ENCODE measurements around the gene SHKBP1. TPM values are rescaled to one million over a fixed set of nuclear protein-coding genes. Genes with fewer than 3 reads are reported as not detected.

The SHKBP1 gene
- polyA plus RNA-seq, 1 donor from 2014 or later: 3.8 TPM

DNA sequence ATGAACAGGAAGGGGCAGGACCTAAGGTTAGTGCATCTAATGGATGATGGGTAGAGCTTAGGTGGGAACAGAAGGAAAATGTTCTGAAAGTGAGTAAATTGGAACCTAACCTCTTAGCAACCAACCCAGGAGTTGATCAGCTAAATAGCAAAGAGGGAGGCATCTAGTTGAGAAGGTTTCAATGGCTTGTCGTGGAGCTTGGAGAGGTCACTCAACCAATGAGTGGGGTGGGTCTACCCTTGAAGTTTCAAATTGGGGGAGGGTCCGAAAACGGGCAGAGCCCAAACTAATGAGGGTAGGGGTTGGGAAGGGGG, 5.7 kb upstream of the SHKBP1 start:
- Histone ChIP-seq H3K27ac (ENCODE audit: low read length) (no peak overlapping the region), H3K4me3 (ENCODE audit: low read length) (peak overlapping the region; percentile 65), H3K4me2 (ENCODE audit: low read length) (no peak overlapping the region), H3K9ac (ENCODE audit: low read length) (no peak overlapping the region), H2AFZ (ENCODE audit: low read depth, low read length) (no peak overlapping the region), H3F3A (ENCODE audit: insufficient read depth, low read length, poor library complexity, severe bottlenecking) (no peaks in the 10 kb centered on the region), H3K27me3 (ENCODE audit: insufficient read depth, low read depth, low read length) (peaks cover 39% of the 10 kb centered on the region), H3K9me2 (ENCODE audit: insufficient read depth, low read length) (no peaks in the 10 kb centered on the region), H3K79me2 (replicated peaks; ENCODE audit: insufficient read depth, low read length) (no peaks in the 10 kb centered on the region), H3K36me3 (ENCODE audit: insufficient read depth, low read length) (no peaks in the 10 kb centered on the region), H4K20me1 (ENCODE audit: insufficient read depth) (no peaks in the 10 kb centered on the region), H3K9me3 (ENCODE audit: low read length) (no peaks in the 10 kb centered on the region)
- TF ChIP-seq SMC3 (conservative IDR thresholded peaks at IDR 0.05; ENCODE audit: poor library complexity) (no peak), EP300 (conservative IDR thresholded peaks at IDR 0.05; ENCODE audit: poor library complexity, severe bottlenecking) (no peak), POLR2AphosphoS5 (IDR thresholded peaks at IDR 0.05) (no peak), REST (IDR thresholded peaks at IDR 0.05; ENCODE audit: borderline replicate concordance) (no peak), MXI1 (conservative IDR thresholded peaks at IDR 0.05; ENCODE audit: poor library complexity, severe bottlenecking) (no peak), TAF1 (IDR thresholded peaks at IDR 0.05; ENCODE audit: low read depth) (no peak)
- TF ChIP-seq, protein P1, sequence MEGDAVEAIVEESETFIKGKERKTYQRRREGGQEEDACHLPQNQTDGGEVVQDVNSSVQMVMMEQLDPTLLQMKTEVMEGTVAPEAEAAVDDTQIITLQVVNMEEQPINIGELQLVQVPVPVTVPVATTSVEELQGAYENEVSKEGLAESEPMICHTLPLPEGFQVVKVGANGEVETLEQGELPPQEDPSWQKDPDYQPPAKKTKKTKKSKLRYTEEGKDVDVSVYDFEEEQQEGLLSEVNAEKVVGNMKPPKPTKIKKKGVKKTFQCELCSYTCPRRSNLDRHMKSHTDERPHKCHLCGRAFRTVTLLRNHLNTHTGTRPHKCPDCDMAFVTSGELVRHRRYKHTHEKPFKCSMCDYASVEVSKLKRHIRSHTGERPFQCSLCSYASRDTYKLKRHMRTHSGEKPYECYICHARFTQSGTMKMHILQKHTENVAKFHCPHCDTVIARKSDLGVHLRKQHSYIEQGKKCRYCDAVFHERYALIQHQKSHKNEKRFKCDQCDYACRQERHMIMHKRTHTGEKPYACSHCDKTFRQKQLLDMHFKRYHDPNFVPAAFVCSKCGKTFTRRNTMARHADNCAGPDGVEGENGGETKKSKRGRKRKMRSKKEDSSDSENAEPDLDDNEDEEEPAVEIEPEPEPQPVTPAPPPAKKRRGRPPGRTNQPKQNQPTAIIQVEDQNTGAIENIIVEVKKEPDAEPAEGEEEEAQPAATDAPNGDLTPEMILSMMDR (IDR thresholded peaks at IDR 0.05; ENCODE audit: poor library complexity, severe bottlenecking): no peak

- Histone ChIP-seq H3K36me3 (ENCODE audit: insufficient read depth, low read length) (no peaks in the 10 kb centered on the region), H3K4me3 (ENCODE audit: low read length) (no peak overlapping the region), H3F3A (ENCODE audit: insufficient read depth, low read length, poor library complexity, severe bottlenecking) (no peaks in the 10 kb centered on the region), H4K20me1 (ENCODE audit: insufficient read depth) (no peaks in the 10 kb centered on the region), H3K9ac (ENCODE audit: low read length) (no peak overlapping the region), H3K9me3 (ENCODE audit: low read length) (no peaks in the 10 kb centered on the region), H3K27ac (ENCODE audit: low read length) (no peak overlapping the region), H3K79me2 (replicated peaks; ENCODE audit: insufficient read depth, low read length) (no peaks in the 10 kb centered on the region), H3K9me2 (ENCODE audit: insufficient read depth, low read length) (no peaks in the 10 kb centered on the region), H3K27me3 (ENCODE audit: insufficient read depth, low read depth, low read length) (peaks cover 30% of the 10 kb centered on the region), H2AFZ (ENCODE audit: low read depth, low read length) (no peak overlapping the region), H3K4me2 (ENCODE audit: low read length) (no peak overlapping the region)
- TF ChIP-seq MXI1 (conservative IDR thresholded peaks at IDR 0.05; ENCODE audit: poor library complexity, severe bottlenecking) (no peak), TAF1 (IDR thresholded peaks at IDR 0.05; ENCODE audit: low read depth) (no peak)
Measured at GRCh38 chr19:40571831-40572495, 4.7 kb upstream of the SHKBP1 start.

DNA sequence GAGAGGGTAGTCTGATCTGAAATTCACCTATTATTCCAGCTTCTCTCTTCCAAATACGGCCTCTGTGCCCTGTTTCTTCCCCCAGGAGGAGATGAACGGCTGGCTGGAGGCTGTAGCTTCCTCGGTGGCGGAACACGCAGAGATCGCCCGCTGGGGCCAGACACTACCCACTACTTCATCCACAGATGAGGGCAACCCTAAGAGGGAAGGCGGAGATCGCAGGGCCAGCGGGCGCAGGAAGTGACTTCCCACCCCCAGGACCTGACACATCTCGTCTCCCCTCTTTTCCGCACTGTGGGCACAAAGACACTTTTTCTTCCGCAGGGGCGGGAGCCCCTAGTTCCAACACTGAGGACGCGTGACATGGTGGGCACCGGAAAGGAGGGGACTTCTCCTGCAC, 1.3 kb upstream of the SHKBP1 start:
- Histone ChIP-seq H4K20me1 (ENCODE audit: insufficient read depth) (no peaks in the 10 kb centered on the region), H3K9me3 (ENCODE audit: low read length) (no peaks in the 10 kb centered on the region), H3K79me2 (replicated peaks; ENCODE audit: insufficient read depth, low read length) (no peaks in the 10 kb centered on the region), H3K27ac (ENCODE audit: low read length) (no peak overlapping the region), H3K4me2 (ENCODE audit: low read length) (no peak overlapping the region), H3K9ac (ENCODE audit: low read length) (no peak overlapping the region), H3K36me3 (ENCODE audit: insufficient read depth, low read length) (no peaks in the 10 kb centered on the region), H3K27me3 (ENCODE audit: insufficient read depth, low read depth, low read length) (no peaks in the 10 kb centered on the region), H3K9me2 (ENCODE audit: insufficient read depth, low read length) (no peaks in the 10 kb centered on the region), H3K4me3 (ENCODE audit: low read length) (no peak overlapping the region), H2AFZ (ENCODE audit: low read depth, low read length) (no peak overlapping the region), H3F3A (ENCODE audit: insufficient read depth, low read length, poor library complexity, severe bottlenecking) (no peaks in the 10 kb centered on the region)
- no peak for TF ChIP-seq EZH2 (IDR thresholded peaks at IDR 0.05; ENCODE audit: borderline replicate concordance, insufficient read depth, low read length, poor library complexity, severe bottlenecking)
- no peak for TF ChIP-seq POLR2AphosphoS5 (IDR thresholded peaks at IDR 0.05)
- no peak for TF ChIP-seq EP300 (conservative IDR thresholded peaks at IDR 0.05; ENCODE audit: poor library complexity, severe bottlenecking)
- no peak for TF ChIP-seq TAF1 (IDR thresholded peaks at IDR 0.05; ENCODE audit: low read depth)
